Mucosa of gallbladder (tissue), 1 donor: Measurements from ENCODE around the gene CALML4. TPM values are rescaled to one million over a fixed set of nuclear protein-coding genes. Genes with fewer than 3 reads are reported as not detected.
"Not testable (repeated sequence)": the region's sequence is repeated elsewhere in the genome, so short reads cannot be mapped to it uniquely, and the experiment has no call there.

ENCODE experiments used
- DNase-seq: peaks from one replicate; pipeline ENCODE4 v3.0.0-alpha.2; 2020; ENCODE audit warnings: low spot score
- total RNA-seq: library from RNA; stranded (reverse); gene quantifications from one replicate; pipeline ENCODE4 v1.2.1, GENCODE V29; 2021
- donor health status: DM: no; HTN: no; CAD: no.

CALML4 gene
- total RNA-seq, 1 donor from 2014 or later: 49.2 TPM

DNA sequence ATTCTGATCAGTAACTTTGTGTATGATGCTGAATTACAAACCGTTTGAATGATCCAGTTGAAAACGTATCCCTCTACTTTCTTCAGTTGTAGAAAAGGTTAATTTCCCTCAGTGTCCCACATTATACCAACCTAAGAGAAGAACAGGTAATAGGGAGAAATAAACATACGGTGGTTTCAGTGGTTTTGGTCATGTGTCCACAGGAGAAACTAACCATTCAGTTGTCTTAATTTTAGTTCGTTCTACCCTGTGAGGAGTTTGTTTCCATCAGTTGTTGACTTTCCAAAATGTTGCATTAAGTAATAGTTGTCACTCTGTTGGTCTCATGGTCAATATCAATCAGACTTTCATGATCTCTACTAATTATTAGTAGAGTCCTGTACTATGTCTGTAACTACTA is 15.1 kb downstream of the CALML4 start:
- no peak for DNase-seq

DNA sequence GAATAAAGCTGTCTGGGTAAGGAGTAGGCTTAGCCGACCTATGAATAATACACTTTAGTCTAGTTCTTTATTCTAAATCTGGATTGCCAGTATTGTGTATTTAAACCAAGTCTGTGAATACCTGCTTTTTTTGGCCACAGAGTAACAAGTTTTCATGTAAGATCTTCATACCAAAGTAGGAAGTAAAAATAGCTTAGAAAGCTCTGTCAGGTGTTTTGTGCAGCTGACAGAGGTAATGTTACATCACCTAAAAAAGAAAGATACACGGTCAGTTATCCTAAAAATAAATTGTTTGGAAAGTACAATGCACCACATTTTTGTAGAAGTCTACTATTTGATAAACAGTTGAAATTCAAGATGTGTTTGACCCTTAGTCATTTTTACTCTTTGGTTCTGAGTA is 16.5 kb downstream of the CALML4 start:
- no peak for DNase-seq

DNA sequence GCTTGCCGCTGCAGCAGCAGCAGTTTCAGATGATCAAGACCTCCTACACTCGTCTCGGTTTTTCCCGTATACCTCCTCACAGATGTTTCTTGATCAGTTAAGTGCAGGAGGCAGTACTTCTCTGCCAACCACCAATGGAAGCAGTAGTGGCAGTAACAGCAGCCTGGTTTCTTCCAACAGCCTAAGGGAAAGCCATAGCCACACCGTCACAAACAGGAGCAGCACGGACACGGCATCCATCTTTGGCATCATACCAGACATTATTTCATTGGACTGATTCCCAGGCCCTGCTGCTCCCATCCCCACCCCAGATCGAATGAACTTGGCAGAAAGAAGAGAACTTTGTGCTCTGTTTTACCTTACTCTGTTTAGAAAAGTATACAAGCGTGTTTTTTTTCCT is 17.6 kb downstream of the CALML4 start:
- peak; percentile 80 for DNase-seq

GRCh38 chr15:68186671-68187397 is 18.3 kb downstream of the CALML4 start:
- no peak for DNase-seq

- DNase-seq: no peak
Observed at GRCh38 chr15:68184616-68185480, 20.3 kb downstream of the CALML4 start.

- DNase-seq: no peak
Observed at GRCh38 chr15:68183616-68184315, 21.4 kb downstream of the CALML4 start.

DNA sequence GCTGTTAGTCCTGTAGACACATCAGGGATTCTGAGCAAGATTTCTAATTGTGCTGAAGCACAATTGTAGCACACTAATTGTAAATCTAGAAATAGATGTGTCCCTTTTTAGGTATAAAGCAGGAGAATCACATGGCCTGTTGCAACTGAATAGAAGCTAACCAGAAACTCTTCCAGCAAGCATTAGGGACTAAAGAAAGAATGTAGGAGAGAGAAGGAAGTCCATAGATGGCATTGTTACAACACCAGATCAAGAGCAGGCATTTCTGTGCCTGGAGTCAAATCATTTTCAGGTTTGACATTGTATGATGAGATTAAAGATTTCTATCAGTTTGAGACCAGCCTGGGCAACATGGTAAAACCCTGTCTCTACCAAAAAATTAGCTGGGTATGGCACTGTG is 27.4 kb downstream of the CALML4 start:
- DNase-seq: no peak

GRCh38 chr15:68176601-68177000 is 28.5 kb downstream of the CALML4 start:
- no peak for DNase-seq

- no peak for DNase-seq
Observed at GRCh38 chr15:68175526-68175925, 29.6 kb downstream of the CALML4 start.

- no peak for DNase-seq
Observed at GRCh38 chr15:68173119-68173518, 32.0 kb downstream of the CALML4 start.

DNA sequence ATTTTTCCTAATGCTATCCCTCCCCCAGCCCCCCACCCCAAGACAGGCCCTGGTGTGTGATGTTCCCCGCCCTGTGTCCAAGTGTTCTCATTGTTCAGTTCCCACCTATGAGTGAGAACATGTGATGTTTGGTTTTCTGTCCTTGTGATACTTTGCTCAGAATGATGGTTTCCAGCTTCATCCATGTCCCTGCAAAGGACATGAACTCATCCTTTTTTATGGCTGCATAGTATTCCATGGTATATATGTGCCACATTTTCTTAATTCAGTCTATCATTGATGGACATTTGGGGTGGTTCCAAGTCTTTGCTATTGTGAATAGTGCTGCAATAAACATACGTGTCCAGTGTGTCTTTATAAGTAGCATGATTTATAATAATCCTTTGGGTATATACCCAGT is 33.1 kb downstream of the CALML4 start:
- DNase-seq: not testable (repeated sequence)

DNA sequence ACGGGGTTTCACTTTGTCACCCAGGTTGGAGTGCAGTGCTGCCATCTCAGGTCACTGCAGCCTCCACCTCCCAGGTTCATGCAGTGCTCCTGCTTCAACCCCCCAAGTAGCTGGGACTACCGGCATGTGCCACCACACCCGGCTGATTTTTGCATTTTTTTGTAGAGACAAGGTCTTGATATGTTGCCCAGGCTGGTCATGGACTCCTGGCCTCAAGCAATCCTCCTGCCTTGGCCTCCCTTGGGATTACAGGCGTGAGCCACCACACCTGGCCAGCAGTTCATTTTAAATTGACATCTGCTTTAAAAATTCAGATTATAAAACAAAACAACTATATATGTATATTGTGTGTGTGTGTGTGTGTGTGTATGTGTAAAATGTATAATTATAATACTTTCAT is 38.3 kb downstream of the CALML4 start:
- DNase-seq: no peak

DNA sequence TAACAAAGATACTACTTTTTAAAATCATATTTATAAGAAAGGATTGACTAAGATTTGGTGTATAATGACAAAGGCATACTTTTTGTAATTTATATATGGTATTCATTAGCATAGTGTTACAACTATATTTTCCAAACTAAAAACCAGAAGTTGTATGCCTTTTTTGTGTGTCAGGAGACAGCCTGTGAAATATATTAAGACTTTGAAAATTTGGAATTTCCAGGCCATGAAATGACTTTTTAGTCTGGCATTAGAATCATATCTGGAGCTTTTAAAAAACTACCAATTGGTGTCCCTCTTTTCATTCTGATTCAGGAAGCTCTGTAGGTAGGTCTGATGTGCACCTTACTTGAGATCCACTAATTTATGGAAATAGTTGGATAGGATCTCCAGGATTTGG is 41.9 kb downstream of the CALML4 start:
- DNase-seq: no peak

GRCh38 chr15:68158046-68158628 is 47.0 kb downstream of the CALML4 start:
- no peak for DNase-seq

GRCh38 chr15:68157074-68157473 is 48.1 kb downstream of the CALML4 start:
- no peak for DNase-seq

DNA sequence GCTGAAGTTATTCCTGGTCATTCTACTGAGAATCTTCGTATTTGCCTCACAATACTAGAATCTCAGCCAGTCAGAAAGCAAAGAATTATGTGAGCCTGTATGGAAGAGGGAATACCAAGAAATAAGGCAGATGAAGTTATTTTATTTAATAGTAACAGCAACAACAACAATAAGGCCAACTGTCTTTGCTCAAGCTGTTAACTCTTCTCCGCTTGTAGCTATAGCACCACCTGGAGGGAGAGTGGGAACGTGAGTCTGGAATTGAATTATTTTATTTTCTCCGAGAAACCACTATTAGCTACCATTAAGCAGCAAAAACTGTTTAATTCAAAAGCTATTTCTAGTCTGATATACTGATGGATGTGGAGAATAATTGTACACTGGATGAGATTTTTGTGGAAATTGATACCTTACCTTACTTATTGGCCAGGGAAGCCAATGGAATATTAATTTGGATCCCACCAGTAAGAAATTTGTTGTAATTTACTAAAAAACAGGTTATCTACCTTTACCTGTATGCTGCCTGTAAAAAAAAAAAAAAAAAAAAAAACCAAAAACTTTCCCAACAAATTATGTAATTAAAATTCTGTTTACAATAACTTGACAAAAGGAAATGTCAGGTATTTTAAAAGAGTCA is 50.1 kb downstream of the CALML4 start:
- DNase-seq: peak; percentile 56

- DNase-seq: no peak
Observed at GRCh38 chr15:68152342-68152741, 52.8 kb downstream of the CALML4 start.

- no peak for DNase-seq
Observed at GRCh38 chr15:68151277-68151676, 53.9 kb downstream of the CALML4 start.

DNA sequence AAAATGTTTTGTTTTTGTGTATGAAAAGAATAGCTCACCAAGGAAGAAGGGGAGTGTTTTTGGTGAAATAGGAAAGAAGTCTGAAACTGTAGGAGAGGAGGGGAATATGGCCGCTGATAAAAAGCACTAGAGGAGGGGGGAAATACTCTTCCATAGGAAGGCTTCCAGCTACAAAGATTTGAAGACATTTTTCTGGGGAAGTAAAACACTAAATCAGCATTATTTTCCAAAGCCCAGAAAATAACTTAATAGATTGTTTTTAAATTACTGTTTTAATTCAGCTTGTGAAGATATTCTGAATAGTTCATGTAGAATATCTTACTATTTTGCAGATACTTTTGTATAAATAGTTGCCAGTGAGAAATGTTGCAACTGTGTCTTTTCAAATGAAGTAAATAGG is 54.9 kb downstream of the CALML4 start:
- no peak for DNase-seq

GRCh38 chr15:68149059-68149458 is 56.1 kb downstream of the CALML4 start:
- DNase-seq: no peak

GRCh38 chr15:68148039-68148438 is 57.1 kb downstream of the CALML4 start:
- no peak for DNase-seq

- no peak for DNase-seq
Observed at GRCh38 chr15:68145706-68146105, 59.4 kb downstream of the CALML4 start.
